HEK293 (cell line): ENCODE data around the gene CHRNA5.

Experiments used
- CTCF ChIA-PET: fragments of 350-600 bp; formaldehyde crosslinking; extraction: SDS; loops from one replicate; lab custom pipeline; 2021; ENCODE audit warnings: antibody characterized with exemption; lab: Yijun Ruan, JAX
- POLR2A ChIA-PET: fragments of 300-600 bp; formaldehyde crosslinking; extraction: SDS; loops from one replicate; lab custom pipeline; 2020; ENCODE audit warnings: antibody characterized with exemption, inconsistent platforms; lab: Yijun Ruan, JAX
- H3K27ac ChIP-seq: fragments of 200-500 bp; sonication (Bioruptor generic); 2 replicates; pipeline ENCODE4 v1.5.1; 2014; ENCODE audit warnings: low read depth, low read length, control low read depth, inconsistent platforms; ENCODE audit errors: extremely low read depth
- H3K36me3 ChIP-seq, 2 experiments: fragments of 200-500 bp in 1 of 2; sonication (Bioruptor generic) in 1 of 2; 1 replicate in 1 of 2; 2 replicates in 1 of 2; pipeline ENCODE4 v1.5.1; 2014 to 2017; ENCODE audit warnings: inconsistent platforms in 2 of 2, low read length in 2 of 2; ENCODE audit not compliant: control insufficient read depth in 2 of 2, insufficient read depth in 1 of 2
- H3K4me1 ChIP-seq: fragments of 200-500 bp; sonication (Bioruptor generic); 2 replicates; pipeline ENCODE4 v1.5.1; 2014; ENCODE audit warnings: mild to moderate bottlenecking, low read length, inconsistent platforms; ENCODE audit not compliant: control insufficient read depth, insufficient read depth
- H3K4me3 ChIP-seq: 2 replicates; pipeline ENCODE4 v1.5.1; 2011; ENCODE audit warnings: low read depth, mild to moderate bottlenecking, control low read depth, low read length, moderate library complexity
- H3K9me3 ChIP-seq: fragments of 200-500 bp; sonication (Bioruptor generic); 2 replicates; pipeline ENCODE4 v1.5.1; 2014; ENCODE audit warnings: low read depth, low read length, inconsistent platforms; ENCODE audit not compliant: control insufficient read depth, insufficient read depth
- GLIS1 ChIP-seq: fragments of 450-650 bp; formaldehyde crosslinking; IDR thresholded peaks from 2 replicates; pipeline ENCODE4 v1.5.1; 2016; ENCODE audit warnings: missing biosample characterization, missing genetic modification characterization
- GLIS2 ChIP-seq: fragments of 450-650 bp; formaldehyde crosslinking; IDR thresholded peaks from 2 replicates; pipeline ENCODE4 v1.5.1; 2016; ENCODE audit warnings: missing biosample characterization, missing genetic modification characterization
- KLF10 ChIP-seq: fragments of 450-650 bp; IDR thresholded peaks from 2 replicates; pipeline ENCODE4 v1.5.1; 2018; ENCODE audit warnings: missing biosample characterization, mild to moderate bottlenecking, missing genetic modification characterization
- KLF8 ChIP-seq: fragments of 450-650 bp; formaldehyde crosslinking; IDR thresholded peaks from 2 replicates; pipeline ENCODE4 v1.5.1; 2016; ENCODE audit warnings: missing biosample characterization, missing genetic modification characterization
- SCRT2 ChIP-seq: fragments of 450-650 bp; formaldehyde crosslinking; IDR thresholded peaks from 2 replicates; pipeline ENCODE4 v1.5.1; 2016; ENCODE audit warnings: missing biosample characterization, missing genetic modification characterization
- SP3 ChIP-seq: fragments of 450-650 bp; formaldehyde crosslinking; IDR thresholded peaks from 2 replicates; pipeline ENCODE4 v1.5.1; 2016; ENCODE audit warnings: missing biosample characterization, missing genetic modification characterization
- TCF7L2 ChIP-seq: IDR thresholded peaks from 2 replicates; pipeline ENCODE4 v1.6.1; 2011; ENCODE audit warnings: low read depth, mild to moderate bottlenecking, inconsistent platforms, low read length, moderate library complexity, borderline replicate concordance
- WT1 ChIP-seq: fragments of 450-650 bp; formaldehyde crosslinking; IDR thresholded peaks from 2 replicates; pipeline ENCODE4 v1.5.1; 2016; ENCODE audit warnings: missing biosample characterization, missing genetic modification characterization
- ZBTB20 ChIP-seq: fragments of 450-650 bp; formaldehyde crosslinking; IDR thresholded peaks from 2 replicates; pipeline ENCODE4 v1.5.1; 2016; ENCODE audit warnings: missing biosample characterization, missing genetic modification characterization
- ZBTB21 ChIP-seq: fragments of 450-650 bp; formaldehyde crosslinking; IDR thresholded peaks from 2 replicates; pipeline ENCODE4 v1.5.1; 2017; ENCODE audit warnings: missing biosample characterization, missing genetic modification characterization
- ZBTB48 ChIP-seq: fragments of 450-650 bp; formaldehyde crosslinking; IDR thresholded peaks from 2 replicates; pipeline ENCODE4 v1.5.1; 2016; ENCODE audit warnings: missing biosample characterization, missing genetic modification characterization
- ZFHX2 ChIP-seq: fragments of 450-650 bp; formaldehyde crosslinking; conservative IDR thresholded peaks from 2 replicates; pipeline ENCODE4 v1.5.1; 2016; ENCODE audit warnings: missing biosample characterization, missing genetic modification characterization
- ZFP69B ChIP-seq: fragments of 450-650 bp; formaldehyde crosslinking; IDR thresholded peaks from 2 replicates; pipeline ENCODE4 v1.5.1; 2016; ENCODE audit warnings: missing biosample characterization, missing genetic modification characterization
- ZIC2 ChIP-seq: fragments of 450-650 bp; formaldehyde crosslinking; IDR thresholded peaks from 2 replicates; pipeline ENCODE4 v1.5.1; 2016; ENCODE audit warnings: missing biosample characterization, missing genetic modification characterization
- ZNF157 ChIP-seq: fragments of 450-650 bp; formaldehyde crosslinking; IDR thresholded peaks from 2 replicates; pipeline ENCODE4 v1.5.1; 2016; ENCODE audit warnings: missing biosample characterization, missing genetic modification characterization
- ZNF311 ChIP-seq: fragments of 450-650 bp; formaldehyde crosslinking; IDR thresholded peaks from 2 replicates; pipeline ENCODE4 v1.5.1; 2017; ENCODE audit warnings: missing biosample characterization, missing genetic modification characterization, borderline replicate concordance
- ZNF335 ChIP-seq: fragments of 450-650 bp; formaldehyde crosslinking; conservative IDR thresholded peaks from 2 replicates; pipeline ENCODE4 v1.5.1; 2016; ENCODE audit warnings: missing biosample characterization, missing genetic modification characterization
- ZNF561 ChIP-seq: fragments of 450-650 bp; IDR thresholded peaks from 2 replicates; pipeline ENCODE4 v1.5.1; 2018; ENCODE audit warnings: missing biosample characterization, missing genetic modification characterization, borderline replicate concordance
- ZNF571 ChIP-seq: fragments of 450-650 bp; formaldehyde crosslinking; IDR thresholded peaks from 2 replicates; pipeline ENCODE4 v1.5.0; 2017; ENCODE audit warnings: missing biosample characterization, missing genetic modification characterization
- ZNF600 ChIP-seq: fragments of 450-650 bp; formaldehyde crosslinking; IDR thresholded peaks from 2 replicates; pipeline ENCODE4 v1.5.1; 2016; ENCODE audit warnings: missing biosample characterization, missing genetic modification characterization
- ZNF791 ChIP-seq: fragments of 450-650 bp; formaldehyde crosslinking; IDR thresholded peaks from 2 replicates; pipeline ENCODE4 v1.5.1; 2016; ENCODE audit warnings: missing biosample characterization, missing genetic modification characterization
- ZNF830 ChIP-seq: fragments of 450-650 bp; IDR thresholded peaks from 2 replicates; pipeline ENCODE4 v1.5.0; 2018; ENCODE audit warnings: missing biosample characterization, missing genetic modification characterization, low read depth, mild to moderate bottlenecking, moderate library complexity
- TF ChIP-seq, protein P1 (sequence below): fragments of 450-650 bp; formaldehyde crosslinking; IDR thresholded peaks from 2 replicates; pipeline ENCODE4 v1.5.1; 2016; ENCODE audit warnings: missing biosample characterization, missing genetic modification characterization
- TF ChIP-seq, protein P2 (sequence below): fragments of 450-650 bp; formaldehyde crosslinking; IDR thresholded peaks from 2 replicates; pipeline ENCODE4 v1.5.1; 2016; ENCODE audit warnings: missing biosample characterization, missing genetic modification characterization
- TF ChIP-seq, protein P3 (sequence below): fragments of 450-650 bp; formaldehyde crosslinking; IDR thresholded peaks from 2 replicates; pipeline ENCODE4 v1.5.1; 2017; ENCODE audit warnings: missing biosample characterization, missing genetic modification characterization
- TF ChIP-seq, protein P4 (sequence below): fragments of 450-650 bp; formaldehyde crosslinking; IDR thresholded peaks from 2 replicates; pipeline ENCODE4 v1.5.1; 2017; ENCODE audit warnings: missing biosample characterization, missing genetic modification characterization
- TF ChIP-seq, protein P5 (sequence below): fragments of 450-650 bp; formaldehyde crosslinking; IDR thresholded peaks from 2 replicates; pipeline ENCODE4 v1.5.1; 2017; ENCODE audit warnings: missing biosample characterization, mild to moderate bottlenecking, missing genetic modification characterization, moderate library complexity
- TF ChIP-seq, protein P6 (sequence below): fragments of 450-650 bp; formaldehyde crosslinking; IDR thresholded peaks from 2 replicates; pipeline ENCODE4 v1.5.1; 2016; ENCODE audit warnings: missing biosample characterization, missing genetic modification characterization

The CHRNA5 gene

DNA sequence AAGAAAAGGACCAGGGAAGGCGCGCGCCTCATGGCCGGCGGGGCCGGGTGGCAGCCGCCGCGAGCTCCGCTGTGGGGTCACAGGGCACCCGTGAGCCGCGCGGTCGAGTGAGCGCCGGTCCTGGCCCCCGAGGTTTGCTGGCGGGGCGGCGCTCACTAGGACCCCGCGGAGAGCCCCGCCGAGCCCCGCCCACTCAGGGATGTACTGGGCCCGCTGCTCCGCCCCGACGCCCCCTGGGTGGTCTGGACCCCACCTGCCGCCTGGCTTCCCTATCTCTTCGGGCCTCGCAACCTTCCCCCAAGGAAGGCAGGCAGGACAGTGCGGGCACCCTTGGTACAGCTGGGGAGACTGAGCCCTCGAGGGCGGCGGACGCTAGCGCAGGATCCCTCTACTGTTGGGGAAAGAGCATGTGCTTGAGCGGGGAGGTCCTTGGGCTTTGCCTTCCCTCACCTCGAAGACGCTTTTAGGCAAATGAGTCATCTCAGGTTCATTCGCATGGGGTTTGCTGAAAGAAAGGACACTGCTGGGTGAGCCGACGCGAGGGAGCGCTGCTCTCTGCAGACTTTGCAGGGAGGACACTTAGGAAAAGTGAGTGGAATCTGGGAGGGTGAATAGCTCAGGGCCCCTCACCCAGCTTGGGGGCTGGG lies 75.9 kb downstream of the CHRNA5 start, which contains the start of gene CHRNB4:
Gene CHRNB4, minus strand, starts transcription at position 109 of the 647 bp plus-strand sequence. Its CDS starts 77 bp downstream, at position 32.
- CTCF ChIA-PET: interaction anchor here (1.3 to 4.8 kb wide), 3 partner anchors 22 to 100 kb away, joined by 4 to 37 read pairs (median 4); no protein-coding TSS in a partner anchor
- Histone ChIP-seq H3K4me3 (peak within 1 kb of the TSS; percentile 41), H3K9me3 (no peaks in the 10 kb centered on the region), H3K4me1 (peaks cover 2% of the 10 kb centered on the region; the same call in 1 of the 2 replicates), H3K27ac (no peak within 1 kb of the TSS), H3K36me3 (no peaks in the 10 kb centered on the region)
- POLR2A ChIA-PET: no interaction called here
- no peak for TF ChIP-seq ZNF791 (tag by site-specific recombination)
- TF ChIP-seq ZFP69B: peak; percentile 84
- peak; percentile 37; the same call in 1 of the 2 replicates for TF ChIP-seq SCRT2 (tag by site-specific recombination)
- peak; percentile 49; the same call in 1 of the 2 replicates for TF ChIP-seq KLF8 (tag by site-specific recombination)
- TF ChIP-seq, protein P1, sequence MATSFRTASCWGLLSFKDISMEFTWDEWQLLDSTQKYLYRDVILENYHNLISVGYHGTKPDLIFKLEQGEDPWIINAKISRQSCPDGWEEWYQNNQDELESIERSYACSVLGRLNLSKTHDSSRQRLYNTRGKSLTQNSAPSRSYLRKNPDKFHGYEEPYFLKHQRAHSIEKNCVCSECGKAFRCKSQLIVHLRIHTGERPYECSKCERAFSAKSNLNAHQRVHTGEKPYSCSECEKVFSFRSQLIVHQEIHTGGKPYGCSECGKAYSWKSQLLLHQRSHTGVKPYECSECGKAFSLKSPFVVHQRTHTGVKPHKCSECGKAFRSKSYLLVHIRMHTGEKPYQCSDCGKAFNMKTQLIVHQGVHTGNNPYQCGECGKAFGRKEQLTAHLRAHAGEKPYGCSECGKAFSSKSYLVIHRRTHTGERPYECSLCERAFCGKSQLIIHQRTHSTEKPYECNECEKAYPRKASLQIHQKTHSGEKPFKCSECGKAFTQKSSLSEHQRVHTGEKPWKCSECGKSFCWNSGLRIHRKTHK (tag by site-specific recombination): no peak
- TF ChIP-seq, protein P2, sequence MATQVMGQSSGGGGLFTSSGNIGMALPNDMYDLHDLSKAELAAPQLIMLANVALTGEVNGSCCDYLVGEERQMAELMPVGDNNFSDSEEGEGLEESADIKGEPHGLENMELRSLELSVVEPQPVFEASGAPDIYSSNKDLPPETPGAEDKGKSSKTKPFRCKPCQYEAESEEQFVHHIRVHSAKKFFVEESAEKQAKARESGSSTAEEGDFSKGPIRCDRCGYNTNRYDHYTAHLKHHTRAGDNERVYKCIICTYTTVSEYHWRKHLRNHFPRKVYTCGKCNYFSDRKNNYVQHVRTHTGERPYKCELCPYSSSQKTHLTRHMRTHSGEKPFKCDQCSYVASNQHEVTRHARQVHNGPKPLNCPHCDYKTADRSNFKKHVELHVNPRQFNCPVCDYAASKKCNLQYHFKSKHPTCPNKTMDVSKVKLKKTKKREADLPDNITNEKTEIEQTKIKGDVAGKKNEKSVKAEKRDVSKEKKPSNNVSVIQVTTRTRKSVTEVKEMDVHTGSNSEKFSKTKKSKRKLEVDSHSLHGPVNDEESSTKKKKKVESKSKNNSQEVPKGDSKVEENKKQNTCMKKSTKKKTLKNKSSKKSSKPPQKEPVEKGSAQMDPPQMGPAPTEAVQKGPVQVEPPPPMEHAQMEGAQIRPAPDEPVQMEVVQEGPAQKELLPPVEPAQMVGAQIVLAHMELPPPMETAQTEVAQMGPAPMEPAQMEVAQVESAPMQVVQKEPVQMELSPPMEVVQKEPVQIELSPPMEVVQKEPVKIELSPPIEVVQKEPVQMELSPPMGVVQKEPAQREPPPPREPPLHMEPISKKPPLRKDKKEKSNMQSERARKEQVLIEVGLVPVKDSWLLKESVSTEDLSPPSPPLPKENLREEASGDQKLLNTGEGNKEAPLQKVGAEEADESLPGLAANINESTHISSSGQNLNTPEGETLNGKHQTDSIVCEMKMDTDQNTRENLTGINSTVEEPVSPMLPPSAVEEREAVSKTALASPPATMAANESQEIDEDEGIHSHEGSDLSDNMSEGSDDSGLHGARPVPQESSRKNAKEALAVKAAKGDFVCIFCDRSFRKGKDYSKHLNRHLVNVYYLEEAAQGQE (tag by site-specific recombination): no peak
- TF ChIP-seq TCF7L2: no peak
- TF ChIP-seq ZNF571 (tag by site-specific recombination): no peak
- TF ChIP-seq ZNF311 (tag by site-specific recombination): no peak
- peak; percentile 61; the same call in 1 of the 2 replicates for TF ChIP-seq ZNF561 (tag by site-specific recombination)
- TF ChIP-seq, protein P3, sequence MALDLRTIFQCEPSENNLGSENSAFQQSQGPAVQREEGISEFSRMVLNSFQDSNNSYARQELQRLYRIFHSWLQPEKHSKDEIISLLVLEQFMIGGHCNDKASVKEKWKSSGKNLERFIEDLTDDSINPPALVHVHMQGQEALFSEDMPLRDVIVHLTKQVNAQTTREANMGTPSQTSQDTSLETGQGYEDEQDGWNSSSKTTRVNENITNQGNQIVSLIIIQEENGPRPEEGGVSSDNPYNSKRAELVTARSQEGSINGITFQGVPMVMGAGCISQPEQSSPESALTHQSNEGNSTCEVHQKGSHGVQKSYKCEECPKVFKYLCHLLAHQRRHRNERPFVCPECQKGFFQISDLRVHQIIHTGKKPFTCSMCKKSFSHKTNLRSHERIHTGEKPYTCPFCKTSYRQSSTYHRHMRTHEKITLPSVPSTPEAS: no peak
- TF ChIP-seq GLIS2 (tag by site-specific recombination): peak; percentile 68
- peak; percentile 84 for TF ChIP-seq GLIS1 (tag by site-specific recombination)
- TF ChIP-seq ZIC2 (tag by site-specific recombination): peak; percentile 26; the same call in 1 of the 2 replicates
- no peak for TF ChIP-seq WT1 (tag by site-specific recombination)
- TF ChIP-seq ZBTB21 (tag by site-specific recombination): no peak
- peak; percentile 43; the same call in 1 of the 2 replicates for TF ChIP-seq KLF10 (tag by site-specific recombination)
- peak; percentile 33; the same call in 1 of the 2 replicates for TF ChIP-seq ZBTB48 (tag by site-specific recombination)
- no peak for TF ChIP-seq ZNF830 (tag by site-specific recombination)
- 0 out of 2 replicates have a peak, but pooled peaks have one; percentile 45 for TF ChIP-seq ZNF335 (tag by site-specific recombination)
- no peak for TF ChIP-seq ZNF157
- TF ChIP-seq, protein P4, sequence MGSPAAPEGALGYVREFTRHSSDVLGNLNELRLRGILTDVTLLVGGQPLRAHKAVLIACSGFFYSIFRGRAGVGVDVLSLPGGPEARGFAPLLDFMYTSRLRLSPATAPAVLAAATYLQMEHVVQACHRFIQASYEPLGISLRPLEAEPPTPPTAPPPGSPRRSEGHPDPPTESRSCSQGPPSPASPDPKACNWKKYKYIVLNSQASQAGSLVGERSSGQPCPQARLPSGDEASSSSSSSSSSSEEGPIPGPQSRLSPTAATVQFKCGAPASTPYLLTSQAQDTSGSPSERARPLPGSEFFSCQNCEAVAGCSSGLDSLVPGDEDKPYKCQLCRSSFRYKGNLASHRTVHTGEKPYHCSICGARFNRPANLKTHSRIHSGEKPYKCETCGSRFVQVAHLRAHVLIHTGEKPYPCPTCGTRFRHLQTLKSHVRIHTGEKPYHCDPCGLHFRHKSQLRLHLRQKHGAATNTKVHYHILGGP (tag by site-specific recombination): no peak
- TF ChIP-seq SP3 (tag by site-specific recombination): peak; percentile 70
- TF ChIP-seq, protein P5, sequence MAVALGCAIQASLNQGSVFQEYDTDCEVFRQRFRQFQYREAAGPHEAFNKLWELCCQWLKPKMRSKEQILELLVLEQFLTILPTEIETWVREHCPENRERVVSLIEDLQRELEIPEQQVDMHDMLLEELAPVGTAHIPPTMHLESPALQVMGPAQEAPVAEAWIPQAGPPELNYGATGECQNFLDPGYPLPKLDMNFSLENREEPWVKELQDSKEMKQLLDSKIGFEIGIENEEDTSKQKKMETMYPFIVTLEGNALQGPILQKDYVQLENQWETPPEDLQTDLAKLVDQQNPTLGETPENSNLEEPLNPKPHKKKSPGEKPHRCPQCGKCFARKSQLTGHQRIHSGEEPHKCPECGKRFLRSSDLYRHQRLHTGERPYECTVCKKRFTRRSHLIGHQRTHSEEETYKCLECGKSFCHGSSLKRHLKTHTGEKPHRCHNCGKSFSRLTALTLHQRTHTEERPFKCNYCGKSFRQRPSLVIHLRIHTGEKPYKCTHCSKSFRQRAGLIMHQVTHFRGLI (tag by site-specific recombination): peak; percentile 59; the same call in 1 of the 2 replicates
- TF ChIP-seq, protein P6, sequence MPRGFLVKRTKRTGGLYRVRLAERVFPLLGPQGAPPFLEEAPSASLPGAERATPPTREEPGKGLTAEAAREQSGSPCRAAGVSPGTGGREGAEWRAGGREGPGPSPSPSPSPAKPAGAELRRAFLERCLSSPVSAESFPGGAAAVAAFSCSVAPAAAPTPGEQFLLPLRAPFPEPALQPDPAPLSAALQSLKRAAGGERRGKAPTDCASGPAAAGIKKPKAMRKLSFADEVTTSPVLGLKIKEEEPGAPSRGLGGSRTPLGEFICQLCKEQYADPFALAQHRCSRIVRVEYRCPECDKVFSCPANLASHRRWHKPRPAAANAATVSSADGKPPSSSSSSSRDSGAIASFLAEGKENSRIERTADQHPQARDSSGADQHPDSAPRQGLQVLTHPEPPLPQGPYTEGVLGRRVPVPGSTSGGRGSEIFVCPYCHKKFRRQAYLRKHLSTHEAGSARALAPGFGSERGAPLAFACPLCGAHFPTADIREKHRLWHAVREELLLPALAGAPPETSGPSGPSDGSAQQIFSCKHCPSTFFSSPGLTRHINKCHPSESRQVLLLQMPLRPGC: no peak
- peak; percentile 15; the same call in 1 of the 2 replicates for TF ChIP-seq ZNF600 (tag by site-specific recombination)
- no peak for TF ChIP-seq ZFHX2 (tag by site-specific recombination)
- TF ChIP-seq ZBTB20 (tag by site-specific recombination): no peak
